ENCODE measurements around the gene MAP3K15.

Gene MAP3K15

DNA sequence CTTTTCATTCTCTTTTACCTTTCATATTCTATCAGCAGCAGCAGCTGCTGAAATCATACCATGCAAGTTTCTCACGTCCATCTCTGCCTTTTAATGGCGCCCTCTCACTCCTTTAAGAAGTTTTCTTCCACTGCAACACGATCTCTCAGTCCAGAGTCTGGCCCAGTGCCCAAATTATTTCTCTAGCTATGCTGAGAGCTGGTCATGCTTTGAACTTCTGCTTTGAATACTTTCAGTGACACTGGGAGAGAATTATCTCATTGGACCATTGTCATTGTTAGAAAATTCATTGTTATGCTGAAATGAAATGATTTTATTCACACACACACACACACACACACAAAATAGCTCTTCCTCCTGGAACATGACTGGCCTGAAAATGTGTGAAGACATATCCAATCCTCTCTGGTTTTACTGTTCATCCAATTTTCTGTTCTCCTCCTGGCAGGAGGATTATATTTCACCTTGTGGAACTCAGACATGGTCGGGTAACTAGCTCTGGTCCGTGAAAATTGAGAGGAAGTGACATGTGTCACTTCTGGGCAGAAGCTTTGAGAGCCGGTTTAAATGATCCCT lies 172.9 kb downstream of the MAP3K15 start:
- no peak for DNase-seq

- DNase-seq, result no peak
Observed at GRCh38 chrX:19334945-19335626, 180.2 kb downstream of the MAP3K15 start.

GRCh38 chrX:19332983-19333382 lies 182.3 kb downstream of the MAP3K15 start:
- peak; percentile 85 for DNase-seq

- DNase-seq, result no peak
Observed at GRCh38 chrX:19331831-19332230, 183.5 kb downstream of the MAP3K15 start.

DNA sequence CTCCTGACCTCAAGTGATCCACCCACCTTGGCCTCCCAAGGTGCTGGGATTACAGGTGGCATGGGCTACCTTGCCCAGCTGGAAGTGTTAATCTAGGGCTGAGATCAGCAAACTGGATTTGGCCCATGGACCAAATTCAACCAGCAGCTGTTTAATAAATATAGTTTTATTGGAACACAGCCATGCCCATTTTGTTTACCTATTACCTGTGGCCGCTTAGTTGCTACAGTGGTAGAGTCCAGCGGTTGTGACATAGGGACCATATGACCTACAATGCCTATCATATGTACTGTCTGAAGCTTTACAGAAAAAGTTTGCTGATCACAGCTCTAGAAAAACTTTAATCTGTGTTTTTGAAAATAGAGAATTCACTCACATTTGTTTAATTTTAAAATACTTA lies 188.7 kb downstream of the MAP3K15 start:
- no peak for DNase-seq
